NCI-H146 treated with DMSO at 0.1 percent for 48 hours (cell line): ENCODE measurements around the gene EPN3.

Source experiments
- DNase-seq: peaks from one replicate; lab custom pipeline; 2025; ENCODE audit not compliant: unreplicated experiment; lab: John Stamatoyannopoulos, UW

The EPN3 gene

DNA sequence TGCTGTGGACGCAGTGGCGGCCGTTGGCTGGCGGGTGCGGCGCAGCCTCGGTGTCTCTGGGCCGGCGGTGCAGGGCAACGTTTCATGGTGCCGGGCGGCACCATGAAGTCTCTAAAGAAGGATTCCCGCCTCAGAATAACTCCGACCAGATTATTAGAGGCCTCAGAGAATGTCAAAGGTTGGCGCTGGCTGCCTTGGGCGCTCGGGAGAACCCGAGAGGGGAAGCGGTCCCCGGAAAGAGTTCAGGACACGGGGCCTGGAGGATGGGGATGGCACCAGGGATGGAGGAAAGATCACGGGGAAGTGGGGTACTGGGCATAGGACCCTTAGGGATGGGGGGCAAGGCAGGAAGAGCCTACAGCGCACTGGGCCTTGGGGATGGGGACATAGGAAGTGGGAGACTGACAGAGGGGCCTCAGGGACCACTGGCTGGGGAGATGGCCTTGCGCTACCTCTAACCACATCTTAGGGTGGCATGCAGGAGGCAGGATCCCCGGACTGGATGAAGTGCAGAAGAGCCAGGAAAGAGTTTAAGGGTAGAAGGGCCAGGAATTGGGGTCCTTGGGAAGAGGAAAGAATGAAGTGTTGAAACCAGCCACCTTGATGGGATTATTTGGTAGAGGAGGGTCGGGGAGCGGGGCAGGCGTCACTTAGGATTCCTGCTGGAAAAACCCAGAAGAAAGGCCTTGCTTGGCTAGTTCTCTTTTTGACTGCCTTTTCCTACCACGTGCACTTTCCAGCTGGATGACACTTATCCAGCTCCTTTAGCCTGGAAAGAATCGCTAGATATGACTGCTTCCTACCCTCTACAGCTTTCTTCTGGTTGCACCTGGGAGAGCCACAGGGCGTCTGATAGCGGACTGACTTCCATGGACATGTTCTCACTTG is 23.7 kb upstream of the EPN3 start:
- DNase-seq, result no peak

DNA sequence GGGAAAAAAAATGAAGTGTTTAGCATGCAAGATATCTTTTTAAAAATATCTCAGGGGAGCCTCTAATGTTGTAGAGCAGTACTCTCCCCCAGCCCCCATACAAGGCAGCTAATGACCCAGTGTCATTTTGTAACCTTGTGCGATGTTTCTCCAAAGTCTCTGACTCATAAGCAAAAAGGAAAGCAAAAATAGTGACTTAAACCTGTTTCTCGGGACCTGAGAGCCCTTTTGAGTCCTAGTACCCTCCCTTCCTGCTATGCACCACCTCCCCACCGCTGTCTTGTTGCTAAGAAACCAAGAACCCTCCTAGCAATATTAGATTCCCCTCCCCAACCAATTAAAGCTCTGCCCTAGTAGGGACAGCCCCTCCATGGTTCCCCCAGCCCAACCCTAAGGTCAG is 21.5 kb upstream of the EPN3 start:
- DNase-seq, result no peak

DNA sequence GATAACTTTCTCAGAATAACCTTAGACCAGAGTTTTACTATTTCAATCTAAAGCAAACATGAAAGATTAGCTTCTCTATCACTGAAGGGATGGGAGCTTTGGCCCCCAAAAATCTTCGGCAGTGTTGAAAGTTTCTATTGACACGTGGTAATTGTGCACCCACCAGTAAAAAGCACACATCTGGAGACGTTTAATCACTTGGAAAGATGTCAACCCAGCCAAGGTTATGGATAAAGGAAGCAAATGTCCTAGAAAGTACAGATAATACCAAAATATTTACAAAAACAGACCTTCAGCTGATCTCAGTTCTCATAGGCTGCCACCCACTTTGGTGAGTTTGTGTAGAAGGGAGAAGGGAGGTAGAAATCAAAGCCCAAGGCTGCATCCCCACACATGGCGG is 19.0 kb upstream of the EPN3 start:
- DNase-seq, result no peak

DNA sequence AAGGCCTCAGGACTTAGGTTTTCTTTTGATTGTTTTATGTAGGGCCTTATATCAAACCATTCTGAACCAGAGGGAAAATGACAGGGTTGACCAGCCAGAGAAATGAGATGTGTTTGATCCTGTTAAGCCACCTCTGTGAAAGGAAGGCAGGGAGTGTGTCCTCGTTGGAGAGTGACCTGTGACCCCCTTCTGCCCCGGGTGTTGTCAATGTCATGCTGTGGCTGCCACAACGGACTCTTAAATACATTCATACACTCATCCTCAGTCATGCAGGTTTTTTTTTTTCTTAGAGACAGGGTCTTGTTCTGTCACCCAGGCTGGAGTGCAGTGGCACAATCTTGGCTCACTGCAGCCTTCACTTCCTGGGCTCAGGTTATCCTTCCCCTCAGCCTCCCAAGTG is 18.1 kb upstream of the EPN3 start:
- no peak for DNase-seq

DNA sequence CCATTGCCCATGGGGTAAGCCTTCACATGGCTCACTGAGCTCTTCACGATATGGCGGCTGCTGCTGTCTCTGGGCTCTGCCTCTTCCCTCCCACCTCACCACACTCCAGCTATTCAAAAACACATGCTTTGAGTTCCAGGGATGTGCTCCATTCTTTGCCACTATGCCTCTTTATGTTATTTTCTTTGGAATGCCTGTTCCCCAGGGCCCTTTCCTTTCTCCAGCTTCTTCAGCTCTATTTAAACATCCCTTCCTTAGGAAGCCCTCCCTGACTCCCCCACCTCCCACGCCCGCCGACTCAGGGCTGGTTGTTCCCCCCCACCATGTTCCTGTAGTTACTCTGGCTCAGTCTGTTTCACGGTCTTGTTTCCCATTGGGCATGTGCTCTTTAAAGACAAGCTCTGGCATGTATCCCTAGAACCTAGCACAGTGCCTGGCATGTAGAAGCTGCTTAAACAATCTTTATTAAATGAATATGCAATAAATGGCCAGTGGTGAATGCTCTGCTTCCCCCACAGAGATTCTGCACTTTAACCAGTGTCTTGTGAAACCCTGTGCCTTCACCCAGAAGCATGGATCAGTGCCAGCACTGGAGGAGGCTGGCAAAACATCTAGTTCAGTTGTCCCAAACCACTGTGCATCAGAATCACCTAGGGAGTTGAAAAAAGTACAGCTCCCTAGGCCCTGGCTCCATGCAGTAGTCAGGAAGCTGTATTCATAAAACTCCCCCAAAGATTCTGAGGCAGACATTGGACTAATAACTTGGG is 17.4 kb upstream of the EPN3 start:
- no peak for DNase-seq

DNA sequence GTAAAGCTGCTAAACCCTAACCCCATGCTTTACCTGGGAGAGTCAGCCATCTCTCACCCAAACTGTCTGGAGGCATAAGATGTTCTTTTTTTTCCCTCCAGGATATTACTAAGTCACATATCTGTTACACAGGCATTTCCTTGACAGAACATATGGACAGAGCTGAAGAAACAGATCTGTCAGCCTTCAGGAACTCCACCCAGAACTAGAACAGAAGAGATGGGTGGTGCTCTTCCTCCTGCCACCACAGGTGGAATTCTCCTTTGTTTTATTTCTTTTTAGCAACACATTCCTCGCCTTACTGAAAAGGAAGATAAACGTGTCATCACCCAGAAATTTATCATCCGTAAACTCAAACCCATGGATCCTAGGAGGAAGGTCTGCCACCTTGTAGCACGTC is 15.5 kb upstream of the EPN3 start:
- DNase-seq, result no peak

DNA sequence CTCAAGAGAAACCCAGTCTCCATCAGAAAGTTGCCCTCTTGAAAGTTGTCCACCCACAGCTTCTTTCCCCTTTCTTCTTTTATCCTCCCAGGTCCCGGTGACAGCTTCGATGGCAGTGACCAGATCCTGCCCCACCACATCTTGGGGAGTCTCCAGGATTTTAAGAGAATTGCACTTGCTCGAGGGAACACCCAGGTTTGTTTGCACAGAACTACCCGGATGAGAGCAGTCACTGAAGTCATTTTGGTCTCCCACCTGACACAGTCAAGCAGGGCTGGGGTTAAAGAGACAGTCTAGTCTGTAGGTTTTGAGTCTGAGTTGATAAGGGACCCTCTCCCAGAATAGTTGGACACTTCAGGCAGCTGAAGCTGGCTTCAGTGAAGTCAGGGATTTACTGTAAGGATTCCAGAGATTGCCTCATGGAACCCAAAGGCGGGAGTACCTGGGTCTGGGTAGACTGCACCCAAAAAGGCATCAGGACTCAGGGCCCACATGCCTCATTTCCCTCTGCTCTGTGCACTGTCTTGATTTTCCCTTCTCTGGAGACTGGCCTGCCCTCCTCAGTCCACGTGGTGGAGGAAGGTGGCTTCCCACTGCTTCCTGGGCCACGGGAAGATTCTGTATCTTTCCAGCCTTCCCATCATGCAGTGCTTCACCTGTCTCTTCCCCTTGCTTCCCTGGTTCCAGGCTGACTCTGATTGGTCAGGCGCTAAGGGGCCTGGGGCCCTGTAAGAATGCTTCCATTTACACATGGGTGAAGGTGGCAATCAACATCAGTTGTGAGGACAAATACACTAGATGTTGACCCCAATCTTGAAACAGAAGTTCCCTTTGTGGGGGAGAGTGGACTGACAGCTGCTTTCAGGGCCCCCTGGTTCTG is 14.8 kb upstream of the EPN3 start:
- DNase-seq, result no peak

DNA sequence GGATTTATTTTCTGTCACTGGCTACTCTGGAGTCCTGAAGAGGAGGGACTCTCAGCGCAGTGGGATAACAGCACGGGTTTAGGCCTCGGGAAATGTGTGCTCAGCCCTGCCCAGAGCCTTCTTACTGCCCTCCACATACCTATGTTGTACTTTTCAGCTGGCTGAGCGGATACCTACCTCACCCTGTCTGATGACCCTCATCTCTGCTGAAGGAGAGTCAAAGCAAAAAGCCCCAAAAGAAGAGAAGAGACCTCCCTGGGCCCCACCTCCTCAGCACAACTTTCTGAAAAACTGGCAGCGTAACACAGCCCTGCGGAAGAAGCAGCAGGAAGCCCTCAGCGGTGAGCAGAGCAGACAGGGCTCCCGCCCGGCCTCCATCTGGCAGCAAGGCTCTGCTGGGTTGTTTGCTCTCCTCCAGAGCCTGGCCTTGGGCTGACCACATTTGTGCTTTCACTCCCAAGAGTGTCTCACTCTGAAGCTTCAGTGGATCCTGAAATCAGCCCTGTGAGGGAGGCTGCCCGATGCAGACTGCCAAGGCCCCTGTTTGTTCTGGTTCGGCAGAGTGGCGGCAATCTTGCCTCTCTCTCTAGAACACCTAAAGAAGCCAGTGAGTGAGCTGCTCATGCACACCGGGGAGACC is 14.0 kb upstream of the EPN3 start:
- DNase-seq, result no peak

DNA sequence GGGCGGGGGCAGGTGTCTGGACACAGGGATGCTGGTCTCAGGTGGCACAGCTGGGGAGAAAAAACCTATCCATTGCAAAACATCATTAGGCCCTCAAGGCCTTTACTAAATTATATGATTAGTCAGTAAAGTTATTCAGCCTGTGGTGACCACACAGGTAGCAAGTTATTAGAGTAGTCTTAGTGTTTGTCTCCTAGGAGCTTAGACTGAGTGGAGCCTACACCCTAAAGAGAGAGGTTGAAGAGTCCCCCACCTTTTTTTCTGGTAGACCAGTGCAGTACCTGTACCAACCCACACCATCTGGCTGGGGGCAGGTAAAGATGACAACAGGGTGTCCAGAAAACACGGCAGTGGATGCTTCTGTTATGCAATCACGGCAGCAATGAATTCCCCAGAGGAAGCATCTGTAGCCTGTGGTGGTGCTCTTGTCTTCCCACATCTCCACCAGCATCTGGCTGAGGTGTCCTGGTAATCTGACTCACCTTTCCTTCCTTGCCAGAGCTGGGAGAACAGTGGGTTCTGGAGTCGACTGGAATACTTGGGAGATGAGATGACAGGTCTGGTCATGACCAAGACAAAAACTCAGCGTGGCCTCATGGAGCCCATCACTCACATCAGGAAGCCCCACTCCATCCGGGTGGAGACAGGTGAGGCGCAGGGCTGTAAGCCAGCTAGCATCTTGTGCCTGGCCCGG is 13.2 kb upstream of the EPN3 start:
- no peak for DNase-seq

DNA sequence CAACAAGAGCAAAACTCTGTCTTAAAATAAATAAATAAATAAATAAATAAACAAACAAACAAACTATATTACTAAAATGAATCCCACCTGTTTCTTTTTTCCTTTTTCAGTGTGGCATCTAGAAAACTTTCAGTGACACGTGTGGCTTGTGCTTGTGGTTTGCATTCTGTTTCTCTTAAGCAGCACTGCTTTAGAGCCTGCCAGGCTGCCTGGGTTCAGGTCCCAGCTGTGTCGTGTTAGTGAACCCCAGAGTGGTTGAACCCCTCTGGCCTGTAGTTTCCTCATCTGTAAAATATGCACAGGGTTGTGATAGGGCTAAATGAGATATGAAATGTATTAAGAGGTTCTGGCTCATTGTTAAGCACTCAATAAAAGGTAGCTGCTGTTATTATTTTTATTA is 12.1 kb upstream of the EPN3 start:
- DNase-seq, result no peak

DNA sequence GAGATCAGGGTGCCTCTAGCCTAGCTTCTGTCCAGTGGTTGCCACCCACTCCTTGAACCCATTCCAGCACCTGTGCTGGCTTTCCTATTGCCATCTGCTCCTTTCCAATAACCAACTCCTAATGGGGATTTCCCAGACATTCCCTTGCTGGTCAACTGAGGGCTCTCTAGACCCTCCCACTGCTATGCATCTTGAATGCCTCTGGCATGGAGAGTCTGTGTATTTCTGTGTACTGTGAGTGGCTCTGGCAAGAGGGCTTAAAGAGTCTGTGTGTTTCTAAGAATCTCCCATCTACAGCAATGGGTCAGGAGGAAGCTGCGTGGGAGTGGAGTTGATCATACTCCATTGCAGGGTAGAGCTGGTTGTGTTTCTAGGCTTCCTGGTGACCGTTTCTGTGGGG is 11.0 kb upstream of the EPN3 start:
- DNase-seq, result no peak

DNA sequence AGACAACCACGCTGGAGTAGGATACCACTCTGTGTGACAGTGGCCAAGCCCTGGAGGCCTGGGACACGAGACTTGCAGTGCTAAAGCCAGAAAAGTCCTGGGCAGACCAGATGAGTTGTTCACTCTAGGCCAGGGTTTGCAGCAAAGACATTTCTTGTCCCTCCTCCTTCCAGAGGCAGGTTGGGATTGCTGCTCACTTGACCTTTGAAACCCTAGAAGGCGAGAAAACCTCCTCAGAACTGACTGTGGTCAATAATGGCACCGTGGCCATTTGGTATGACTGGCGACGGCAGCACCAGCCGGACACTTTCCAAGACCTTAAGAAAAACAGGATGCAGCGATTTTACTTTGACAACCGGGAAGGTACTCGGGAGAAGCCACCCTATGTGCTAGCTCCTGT is 9.8 kb upstream of the EPN3 start:
- no peak for DNase-seq

DNA sequence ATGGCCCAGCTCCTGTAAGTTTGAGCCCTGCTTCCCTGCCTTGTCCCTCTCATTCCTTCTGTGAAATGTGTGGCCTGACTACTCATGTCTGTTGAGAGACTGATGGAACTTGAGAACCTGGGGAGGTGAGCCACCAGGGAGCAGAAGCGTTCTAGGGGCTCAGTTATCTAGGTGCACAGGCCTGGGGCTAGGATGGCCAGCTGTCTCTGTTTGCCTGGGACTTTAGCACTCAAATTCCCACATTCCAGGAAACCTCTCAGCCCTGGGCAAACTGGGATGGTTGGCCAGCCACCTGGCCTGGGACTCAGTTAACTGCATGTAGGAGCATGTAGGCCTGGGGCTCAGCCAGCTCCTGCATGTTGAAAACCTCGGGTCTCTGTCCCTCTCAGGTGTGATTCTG is 9.3 kb upstream of the EPN3 start:
- DNase-seq, result no peak

DNA sequence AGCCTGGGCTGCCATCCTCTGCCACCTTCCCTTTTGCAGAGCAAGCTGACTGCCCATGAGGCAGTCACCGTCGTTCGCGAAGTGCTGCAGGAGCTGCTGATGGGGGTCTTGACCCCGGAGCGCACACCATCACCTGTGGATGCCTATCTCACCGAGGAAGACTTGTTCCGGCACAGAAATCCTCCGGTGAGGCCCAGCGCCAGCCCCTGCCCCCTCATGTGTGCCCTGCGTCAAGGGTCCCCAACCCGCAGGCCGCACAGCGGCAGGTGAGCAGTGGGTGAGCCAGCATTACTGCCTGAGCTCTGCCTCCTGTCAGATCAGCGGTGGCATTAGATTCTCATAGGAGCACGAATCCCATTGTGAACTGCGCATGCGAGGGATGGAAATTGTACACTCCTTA is 7.7 kb upstream of the EPN3 start:
- no peak for DNase-seq

DNA sequence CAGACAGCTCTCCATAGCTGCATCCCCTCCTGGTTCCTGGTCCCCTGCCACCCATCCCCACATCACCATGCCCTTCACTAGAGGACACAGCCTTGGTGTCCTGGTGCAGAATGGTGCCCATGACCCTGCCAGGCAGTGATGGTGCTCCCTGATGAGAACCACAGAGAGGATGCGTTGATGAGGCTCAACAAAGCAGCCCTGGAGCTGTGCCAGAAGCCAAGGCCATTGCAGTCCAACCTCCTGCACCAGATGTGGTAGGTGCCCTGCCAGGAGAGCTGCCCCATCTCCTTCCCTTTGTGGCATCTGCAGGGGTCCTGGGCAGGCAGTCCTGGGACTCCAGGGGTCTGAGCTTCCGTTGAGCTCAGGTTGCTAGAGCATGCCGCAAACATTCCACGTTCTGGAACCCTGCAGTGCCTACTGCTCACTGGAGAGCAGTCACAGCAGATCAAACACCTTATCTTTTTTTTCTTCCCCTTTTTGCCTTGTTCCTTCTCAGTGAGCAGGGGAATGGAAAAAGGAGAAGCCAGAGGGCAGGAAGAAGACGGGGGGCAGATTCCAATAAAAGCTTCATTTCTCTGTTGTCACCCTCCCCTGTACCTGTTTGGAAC is 5.3 kb upstream of the EPN3 start:
- no peak for DNase-seq

DNA sequence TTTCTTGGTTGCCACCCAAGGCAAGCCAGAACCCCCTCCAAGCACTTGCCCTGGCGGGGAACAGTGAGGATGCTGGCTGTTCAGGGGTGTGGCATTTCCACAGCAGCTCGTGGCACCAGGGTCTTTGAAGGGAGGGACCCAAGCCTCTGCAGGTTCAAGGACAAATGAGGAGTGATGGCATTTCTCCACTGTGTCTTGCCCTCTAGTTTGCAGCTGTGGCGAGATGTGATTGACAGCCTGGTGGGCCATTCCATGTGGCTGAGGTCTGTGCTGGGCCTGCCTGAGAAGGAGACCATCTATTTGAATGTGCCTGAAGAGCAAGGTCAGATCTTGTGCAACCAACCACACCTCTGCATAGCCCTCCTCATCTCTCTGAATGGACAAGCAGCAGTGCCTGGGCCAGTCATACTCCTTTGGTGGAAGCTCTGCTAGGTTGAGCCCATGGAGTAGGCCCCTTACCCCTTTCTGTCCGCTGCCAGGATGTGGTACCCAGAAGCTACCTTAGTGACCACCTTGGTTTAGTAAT is 4.5 kb upstream of the EPN3 start:
- no peak for DNase-seq

DNA sequence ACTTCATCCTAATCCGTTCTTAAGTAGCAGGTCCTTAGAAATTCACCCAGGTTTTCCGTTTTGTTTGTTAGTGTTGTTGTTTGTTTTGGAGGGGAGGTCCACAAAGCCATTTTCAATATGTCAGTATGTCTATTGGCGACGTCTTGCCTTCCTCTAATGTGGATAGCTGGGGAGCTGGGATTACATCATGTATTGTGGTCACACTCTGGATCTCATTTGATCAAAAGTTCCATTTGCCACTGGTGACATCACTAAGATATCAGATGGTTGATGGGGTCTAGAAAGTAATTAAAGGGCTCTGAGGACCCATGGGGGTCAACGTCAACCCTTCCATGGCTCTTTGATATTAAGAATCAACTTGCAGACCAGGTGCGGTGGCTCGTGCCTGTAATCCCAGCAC is 2.7 kb upstream of the EPN3 start:
- DNase-seq, result no peak

DNA sequence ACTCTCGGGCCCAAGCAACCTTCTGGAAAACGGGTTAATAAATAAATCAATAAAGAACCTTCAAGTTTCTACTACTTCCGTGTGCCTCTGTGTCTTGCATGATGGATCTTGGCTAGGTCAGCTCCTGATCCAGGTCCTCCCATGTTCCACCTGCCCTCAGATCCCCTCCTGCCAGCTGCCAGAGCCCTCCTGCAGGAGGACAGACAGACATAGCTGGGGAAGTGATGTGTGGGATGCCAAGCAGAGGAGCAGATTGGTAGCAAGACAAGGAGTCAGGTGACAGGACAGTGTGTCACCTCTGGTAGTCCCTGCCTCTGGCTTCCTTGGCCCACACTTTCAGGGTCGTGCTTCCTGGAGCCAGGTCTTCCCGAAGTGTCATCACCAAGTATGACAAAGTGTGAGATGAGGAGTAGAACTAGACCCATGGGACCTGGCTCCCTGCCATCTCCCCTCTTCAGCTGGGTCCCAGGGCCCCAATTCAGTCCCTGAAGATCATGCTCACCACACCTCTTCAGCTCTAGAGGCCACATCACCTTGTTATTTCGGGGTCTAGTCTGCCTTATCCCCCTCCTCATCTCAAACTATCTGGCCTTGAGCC is 1.0 kb upstream of the EPN3 start:
- DNase-seq, result no peak

DNA sequence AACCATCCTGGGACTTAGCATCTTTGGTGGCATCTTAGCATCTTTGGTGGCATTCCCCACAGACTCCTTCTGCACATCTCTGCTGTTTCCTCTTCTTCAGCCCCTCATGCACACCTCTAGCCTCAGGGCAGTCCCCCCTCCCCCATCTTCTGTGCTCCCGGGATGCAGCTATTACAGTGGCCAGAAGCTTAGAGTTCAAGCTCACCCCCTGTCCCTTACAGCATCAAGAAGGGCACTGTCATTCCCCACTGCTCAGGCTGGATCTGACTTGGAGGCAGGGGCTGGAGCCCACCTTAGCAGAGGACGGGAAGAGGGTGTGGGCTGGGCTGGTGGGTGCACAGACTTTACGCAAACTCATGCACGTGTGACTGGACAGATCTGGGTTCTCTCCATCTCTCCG is 650 bp downstream of the EPN3 start:
- no peak for DNase-seq
